Inferior parietal cortex (tissue), 1 donor: ENCODE results near the gene VSIG10.
"Not testable (repeated sequence)": the region's sequence is repeated elsewhere in the genome, so short reads cannot be mapped to it uniquely, and the experiment has no call there.

Source experiments
- DNase-seq: peaks from one replicate; pipeline ENCODE4 v3.0.0-alpha.2; 2016; ENCODE audit errors: extremely low spot score

The VSIG10 gene

GRCh38 chr12:118109088-118109487 is 5.3 kb upstream of the VSIG10 start:
- DNase-seq: no peak

- DNase-seq: no peak
Observed at GRCh38 chr12:118107694-118108093, 3.9 kb upstream of the VSIG10 start.

- DNase-seq: no peak
Observed at GRCh38 chr12:118107011-118107410, 3.2 kb upstream of the VSIG10 start.

- no peak for DNase-seq
Observed at GRCh38 chr12:118103201-118103600, 610 bp downstream of the VSIG10 start.

- no peak for DNase-seq
Observed at GRCh38 chr12:118102609-118103008, 1.2 kb downstream of the VSIG10 start.

- no peak for DNase-seq
Observed at GRCh38 chr12:118102070-118102469, 1.7 kb downstream of the VSIG10 start.

GRCh38 chr12:118101051-118101450 is 2.8 kb downstream of the VSIG10 start:
- no peak for DNase-seq

- no peak for DNase-seq
Observed at GRCh38 chr12:118098911-118099671, 4.7 kb downstream of the VSIG10 start.

- no peak for DNase-seq
Observed at GRCh38 chr12:118098401-118098800, 5.4 kb downstream of the VSIG10 start.

- no peak for DNase-seq
Observed at GRCh38 chr12:118094039-118094438, 9.8 kb downstream of the VSIG10 start.

GRCh38 chr12:118089782-118090181 is 14.0 kb downstream of the VSIG10 start:
- DNase-seq: no peak

- no peak for DNase-seq
Observed at GRCh38 chr12:118082161-118082560, 21.6 kb downstream of the VSIG10 start.

GRCh38 chr12:118081521-118081920 is 22.3 kb downstream of the VSIG10 start:
- not testable (repeated sequence) for DNase-seq

GRCh38 chr12:118073768-118074167 is 30.0 kb downstream of the VSIG10 start:
- DNase-seq: no peak

- DNase-seq: no peak
Observed at GRCh38 chr12:118070650-118071049, 33.2 kb downstream of the VSIG10 start.

- no peak for DNase-seq
Observed at GRCh38 chr12:118068445-118068844, 35.4 kb downstream of the VSIG10 start.

GRCh38 chr12:118065380-118065779 is 38.4 kb downstream of the VSIG10 start:
- DNase-seq: no peak

GRCh38 chr12:118064608-118065007 is 39.2 kb downstream of the VSIG10 start:
- DNase-seq: no peak

GRCh38 chr12:118063576-118064391 is 40.0 kb downstream of the VSIG10 start:
- no peak for DNase-seq

GRCh38 chr12:118061873-118062843 is 41.7 kb downstream of the VSIG10 start:
- no peak for DNase-seq

- DNase-seq: no peak
Observed at GRCh38 chr12:118061011-118061872, 42.6 kb downstream of the VSIG10 start, which contains the start of gene WSB2. Gene WSB2 (minus strand): TSS chr12:118061179. CDS start chr12:118061048, 131 bp downstream.
